GM13977 (cell line): Measurements from ENCODE around the gene MAP3K7.

ENCODE experiments used
- DNase-seq: peaks from one replicate; pipeline ENCODE4 v3.0.0; 2012; ENCODE audit warnings: low spot score
- in situ Hi-C: fragments of 300-500 bp; cut with MboI; formaldehyde crosslinking; loops from one replicate; pipeline ENCODE4 v1.12.0; 2022; ENCODE audit warnings: low sequenced_read_pairs, low pct_unique_long_range_greater_than_20kb, mixed read lengths, inconsistent platforms; ENCODE audit not compliant: unreplicated experiment
- TF ChIP-seq, protein P1 (sequence below): IDR thresholded peaks from 2 replicates; pipeline ENCODE4 v1.5.1; 2012; ENCODE audit warnings: mild to moderate bottlenecking, control low read depth; ENCODE audit not compliant: insufficient read depth; ENCODE audit errors: extremely low read depth, missing control alignments

MAP3K7 gene

DNA sequence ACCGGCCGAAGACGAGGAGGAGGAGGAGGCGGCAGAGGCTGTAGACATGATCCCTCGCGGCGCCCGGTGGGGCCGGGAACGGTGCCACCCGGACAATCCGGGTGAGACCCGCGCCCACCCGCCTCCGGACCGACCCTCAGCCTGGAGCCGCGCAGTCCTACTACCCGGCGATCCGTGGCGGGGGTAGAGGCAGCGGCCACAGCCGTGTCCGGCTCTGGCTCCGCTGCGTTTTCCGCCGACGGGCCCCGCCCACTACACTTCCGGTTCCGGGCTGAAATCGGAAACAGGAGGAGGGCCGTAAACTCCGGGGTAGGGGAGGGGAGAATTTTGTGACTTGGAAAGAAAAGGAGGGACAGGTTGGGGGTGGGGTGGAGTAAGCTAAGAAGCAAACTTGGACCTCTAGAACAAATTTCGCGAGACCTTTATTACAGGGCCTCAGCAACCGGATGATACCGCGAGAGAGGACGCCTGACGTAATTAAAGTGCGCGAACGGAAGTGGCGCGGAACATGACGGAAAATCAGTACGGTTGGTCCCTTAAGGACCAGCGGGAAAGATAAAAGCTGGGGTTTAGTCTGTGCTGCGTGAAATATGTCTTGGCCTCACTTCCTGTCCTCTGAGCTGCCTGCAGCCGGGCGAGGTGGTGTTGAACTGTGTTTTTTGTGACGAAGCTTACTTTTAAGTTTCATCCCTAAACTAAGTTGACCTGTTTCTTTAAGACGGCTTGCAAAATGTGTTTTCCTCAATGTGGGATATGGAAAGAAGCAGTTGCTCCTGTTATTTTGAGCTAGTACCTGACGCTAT is at the start of gene MAP3K7:
Gene MAP3K7 (minus strand): TSS at position 237 of the 803 bp plus-strand sequence. CDS start 189 bp downstream, at position 48.
- TF ChIP-seq, protein P1, sequence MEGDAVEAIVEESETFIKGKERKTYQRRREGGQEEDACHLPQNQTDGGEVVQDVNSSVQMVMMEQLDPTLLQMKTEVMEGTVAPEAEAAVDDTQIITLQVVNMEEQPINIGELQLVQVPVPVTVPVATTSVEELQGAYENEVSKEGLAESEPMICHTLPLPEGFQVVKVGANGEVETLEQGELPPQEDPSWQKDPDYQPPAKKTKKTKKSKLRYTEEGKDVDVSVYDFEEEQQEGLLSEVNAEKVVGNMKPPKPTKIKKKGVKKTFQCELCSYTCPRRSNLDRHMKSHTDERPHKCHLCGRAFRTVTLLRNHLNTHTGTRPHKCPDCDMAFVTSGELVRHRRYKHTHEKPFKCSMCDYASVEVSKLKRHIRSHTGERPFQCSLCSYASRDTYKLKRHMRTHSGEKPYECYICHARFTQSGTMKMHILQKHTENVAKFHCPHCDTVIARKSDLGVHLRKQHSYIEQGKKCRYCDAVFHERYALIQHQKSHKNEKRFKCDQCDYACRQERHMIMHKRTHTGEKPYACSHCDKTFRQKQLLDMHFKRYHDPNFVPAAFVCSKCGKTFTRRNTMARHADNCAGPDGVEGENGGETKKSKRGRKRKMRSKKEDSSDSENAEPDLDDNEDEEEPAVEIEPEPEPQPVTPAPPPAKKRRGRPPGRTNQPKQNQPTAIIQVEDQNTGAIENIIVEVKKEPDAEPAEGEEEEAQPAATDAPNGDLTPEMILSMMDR: no peak
- DNase-seq: peak; percentile 83
- in situ Hi-C loops: no loop called here

DNA sequence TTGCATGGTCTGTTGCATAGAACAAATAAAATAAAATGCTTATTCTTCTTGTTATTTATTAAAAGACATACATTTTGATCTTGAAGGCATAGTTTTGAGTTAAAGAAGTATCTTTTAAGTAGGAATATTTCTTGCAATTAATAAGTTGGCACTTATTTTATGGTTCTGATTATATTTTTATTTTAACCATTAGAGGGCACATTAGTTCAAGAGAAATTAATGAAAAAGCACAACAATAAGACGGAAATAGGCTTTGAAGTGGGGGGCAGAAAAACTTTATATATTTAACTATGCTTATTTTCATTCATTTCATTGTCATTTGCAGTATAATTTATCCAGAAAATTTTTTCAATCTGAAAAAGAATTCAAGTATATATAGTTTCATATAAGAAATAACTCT is 44.2 kb upstream of the MAP3K7 start:
- TF ChIP-seq, protein P1: no peak
- in situ Hi-C loops: no loop called here
- DNase-seq: no peak

DNA sequence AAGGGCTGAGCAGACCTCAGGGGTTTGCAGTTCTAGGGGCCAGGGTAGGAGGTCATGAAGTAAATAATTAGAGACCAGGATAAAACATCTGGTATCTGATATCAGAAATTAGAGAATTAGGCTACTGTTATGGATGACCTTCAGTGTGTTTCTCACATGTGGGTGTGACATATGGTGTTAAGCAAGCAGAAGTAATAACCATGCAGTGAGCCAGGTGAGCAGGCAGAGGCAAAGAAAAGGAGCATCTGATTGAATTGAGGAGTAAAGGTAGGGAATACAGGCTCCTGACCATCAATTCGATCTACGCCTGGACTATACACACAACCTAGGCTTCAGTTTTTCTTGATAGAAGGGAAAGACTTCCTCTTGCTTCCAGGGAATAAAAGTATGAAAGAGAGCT is 34.7 kb upstream of the MAP3K7 start:
- TF ChIP-seq, protein P1: no peak
- in situ Hi-C loops: no loop called here
- no peak for DNase-seq

DNA sequence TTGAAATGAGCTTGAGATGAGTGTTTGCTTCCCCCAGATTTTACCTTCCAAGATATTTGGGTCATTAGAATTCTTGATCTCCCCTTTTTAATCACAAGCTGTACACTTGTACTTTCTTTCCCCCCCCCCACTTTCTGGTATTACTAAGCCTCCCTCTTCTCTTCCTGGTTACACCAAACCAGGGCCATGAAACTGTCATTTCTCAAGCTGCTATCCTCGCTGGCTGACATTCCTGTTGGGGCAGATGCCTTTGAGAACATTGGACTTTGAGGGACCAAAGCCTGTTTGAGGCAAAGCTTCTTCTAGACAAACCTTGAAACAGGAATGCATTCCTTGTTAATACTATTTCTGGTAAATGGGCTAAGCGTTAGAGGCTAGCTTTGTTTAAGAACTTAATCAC is 32.3 kb upstream of the MAP3K7 start:
- DNase-seq: no peak
- in situ Hi-C loops: no loop called here
- TF ChIP-seq, protein P1: no peak

DNA sequence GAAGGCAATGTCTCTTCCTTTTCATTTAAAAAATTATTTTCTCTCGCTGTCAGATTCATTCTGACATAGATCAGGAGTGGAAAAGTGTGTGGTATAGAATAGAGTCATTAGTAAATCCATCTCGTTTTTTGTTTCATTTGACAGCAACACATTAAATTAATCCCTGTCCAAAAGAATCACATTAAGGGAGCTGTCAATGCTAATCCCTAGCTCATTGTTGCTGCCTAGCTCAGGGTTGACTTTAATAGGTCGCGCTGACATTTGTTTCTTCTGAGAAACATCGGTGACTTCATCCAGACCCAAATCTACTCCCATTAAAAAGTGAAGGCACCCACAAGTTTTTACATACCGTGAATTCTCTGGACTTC is 25.4 kb upstream of the MAP3K7 start:
- TF ChIP-seq, protein P1: no peak
- in situ Hi-C loops: no loop called here
- no peak for DNase-seq

DNA sequence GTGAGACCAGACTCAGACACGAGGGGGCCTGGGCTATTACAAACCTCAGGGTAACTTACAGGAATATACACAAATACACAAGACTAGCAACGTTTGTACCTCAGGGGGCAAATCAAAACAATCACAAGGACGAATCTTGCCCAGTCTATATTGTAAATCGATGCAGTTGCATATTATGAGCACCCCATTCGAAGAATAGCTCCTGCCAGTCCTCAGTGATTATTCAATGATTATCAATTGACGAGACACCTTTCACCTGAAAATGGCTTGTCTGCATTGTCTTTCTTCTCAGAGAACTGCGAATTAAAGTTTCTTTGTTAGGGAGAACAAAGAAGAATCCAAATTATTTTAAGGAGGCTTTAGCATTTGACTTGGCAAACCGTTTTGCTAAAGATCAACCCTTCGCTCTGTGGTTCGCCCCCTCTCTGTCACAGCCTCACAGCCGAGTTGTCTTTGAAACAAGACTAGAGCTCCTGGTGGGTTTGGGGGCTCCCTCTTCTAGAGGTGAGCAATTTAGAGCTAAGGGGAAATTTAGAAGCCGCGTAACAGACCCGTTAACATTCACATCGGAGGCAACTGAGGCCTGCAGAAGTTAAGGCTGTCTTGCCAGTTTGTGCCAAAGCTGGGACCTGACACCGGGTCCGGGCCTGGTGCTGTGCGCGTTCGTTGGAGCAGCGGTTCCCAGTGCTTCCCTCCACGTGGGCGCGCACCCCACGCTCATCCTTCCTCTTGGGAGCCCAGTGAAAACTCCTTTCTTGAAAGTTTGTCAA is 24.9 kb upstream of the MAP3K7 start:
- TF ChIP-seq, protein P1: no peak
- no peak for DNase-seq
- in situ Hi-C loops: no loop called here
